NCI-H1092 (cell line): ENCODE results near the gene TJP2.
"Not testable (repeated sequence)": the region's sequence is repeated elsewhere in the genome, so short reads cannot be mapped to it uniquely, and the experiment has no call there.

Experiments used
- DNase-seq: peaks from one replicate; lab custom pipeline; 2025; lab: John Stamatoyannopoulos, UW

The TJP2 gene

GRCh38 chr9:69158471-69158870 lies 15.6 kb upstream of the TJP2 start:
- DNase-seq: no peak

GRCh38 chr9:69164573-69164972 lies 9.5 kb upstream of the TJP2 start:
- not testable (repeated sequence) for DNase-seq

GRCh38 chr9:69165581-69165980 lies 8.5 kb upstream of the TJP2 start:
- DNase-seq: no peak

GRCh38 chr9:69168709-69169217 lies 5.3 kb upstream of the TJP2 start:
- no peak for DNase-seq

- DNase-seq: no peak
Observed at GRCh38 chr9:69170231-69170630, 3.8 kb upstream of the TJP2 start.

- no peak for DNase-seq
Observed at GRCh38 chr9:69171049-69171448, 3.0 kb upstream of the TJP2 start.

GRCh38 chr9:69171517-69171916 lies 2.6 kb upstream of the TJP2 start:
- DNase-seq: no peak

- no peak for DNase-seq
Observed at GRCh38 chr9:69172895-69173294, 1.2 kb upstream of the TJP2 start.

GRCh38 chr9:69173497-69173890 lies 583 bp upstream of the TJP2 start:
- DNase-seq: no peak

- no peak for DNase-seq
Observed at GRCh38 chr9:69174616-69175463, 763 bp downstream of the TJP2 start.

- DNase-seq: no peak
Observed at GRCh38 chr9:69175486-69175885, 1.4 kb downstream of the TJP2 start.

- no peak for DNase-seq
Observed at GRCh38 chr9:69176471-69177171, 2.5 kb downstream of the TJP2 start.

GRCh38 chr9:69178583-69179011 lies 4.5 kb downstream of the TJP2 start:
- no peak for DNase-seq

GRCh38 chr9:69179037-69179436 lies 5.0 kb downstream of the TJP2 start:
- no peak for DNase-seq

GRCh38 chr9:69180200-69180599 lies 6.1 kb downstream of the TJP2 start:
- DNase-seq: no peak

GRCh38 chr9:69180670-69181069 lies 6.6 kb downstream of the TJP2 start:
- DNase-seq: no peak

GRCh38 chr9:69181908-69182353 lies 7.9 kb downstream of the TJP2 start:
- DNase-seq: no peak

GRCh38 chr9:69184266-69184665 lies 10.2 kb downstream of the TJP2 start:
- no peak for DNase-seq

- no peak for DNase-seq
Observed at GRCh38 chr9:69186841-69187611, 12.9 kb downstream of the TJP2 start.

GRCh38 chr9:69188975-69189374 lies 14.9 kb downstream of the TJP2 start:
- DNase-seq: no peak

GRCh38 chr9:69190086-69190862 lies 16.2 kb downstream of the TJP2 start:
- no peak for DNase-seq

- DNase-seq: no peak
Observed at GRCh38 chr9:69190863-69191181, 16.7 kb downstream of the TJP2 start.
